Right lobe of liver (tissue), 6 donors: ENCODE results near the gene SAMHD1. TPM values are rescaled to one million over a fixed set of nuclear protein-coding genes. Genes with fewer than 3 reads are reported as not detected.
A peak's percentile ranks its signal among the peaks of the same experiment; 100 is the strongest.

Experiments used
- ATAC-seq, 4 donors: fragments of 200-7000 bp; cut with Tn5 transposase; one replicate each; pipeline ENCODE4 v1.9.1; 2020; ENCODE audit warnings: mild to moderate bottlenecking in 4 of 4, moderate library complexity in 4 of 4
- DNase-seq, 3 donors: peaks; one replicate each; pipeline ENCODE4 v3.0.0-alpha.2; 2020
- H3K27ac ChIP-seq, 3 donors: fragments of 200-600 bp; one replicate each; pipeline ENCODE4 v1.8.0; 2022
- H3K27me3 ChIP-seq, 2 donors: fragments of 200-600 bp; one replicate each; pipeline ENCODE4 v1.8.0; 2022
- H3K36me3 ChIP-seq, 4 donors: fragments of 200-600 bp; sonication (generic) in 1 of 4; one replicate each; pipeline versions ENCODE4 v1.5.1 to v1.8.0; 2017 to 2022; ENCODE audit warnings: control low read depth in 1 of 4
- H3K4me1 ChIP-seq, 4 donors: fragments of 200-600 bp; sonication (generic) in 1 of 4; one replicate each; pipeline versions ENCODE4 v1.5.1 to v1.8.0; 2017 to 2022; ENCODE audit warnings: control low read depth in 1 of 4
- H3K4me3 ChIP-seq, 3 donors: fragments of 200-600 bp; one replicate each; pipeline ENCODE4 v1.8.0; 2022
- H3K9me3 ChIP-seq, 4 donors: fragments of 200-600 bp; sonication (generic) in 1 of 4; one replicate each; pipeline versions ENCODE4 v1.5.1 to v1.8.0; 2017 to 2022; ENCODE audit warnings: control low read depth in 1 of 4
- POLR2A ChIP-seq: fragments of 450-650 bp; IDR thresholded peaks from one replicate; pipeline ENCODE4 v1.6.1; 2017; ENCODE audit warnings: antibody characterized with exemption, mild to moderate bottlenecking
- WGBS: methylation state at CpG from one replicate; pipeline ENCODE4 v1.1.6; 2018; ENCODE audit warnings: low coverage, low lambda C conversion rate; ENCODE audit not compliant: insufficient coverage; ENCODE audit errors: missing lambda C conversion rate; 5-methylcytosine and 5-hydroxymethylcytosine counted together
- intact Hi-C, 2 donors: fragments of 100-400 bp; cut with DNase I; formaldehyde crosslinking; loops; one replicate each; pipeline versions ENCODE4 v1.11.2 to v1.14.1; 2022
- total RNA-seq, 6 experiments: library from RNA; depleted of rRNA in 2 of 6; stranded (reverse); fragments of >200 nt in 2 of 6; fragmentation: NEBNext Ultra II Directional in 3 of 6; extraction: Animal tissue kit (Norgen Biotek cat#: 25700) in 3 of 6; gene quantifications; one replicate each; pipeline versions ENCODE4 v1.1.0 to v1.2.4, GENCODE V29; 2016 to 2023
- TF ChIP-seq, protein P1 (sequence below), 4 donors: fragments of 200-600 bp in 3 of 4; fragments of 450-650 bp in 1 of 4; IDR thresholded peaks; one replicate each; pipeline versions ENCODE4 v1.5.1 to v1.8.0; 2016 to 2022; ENCODE audit warnings: antibody characterized with exemption in 4 of 4, mild to moderate bottlenecking in 2 of 4
- donor health status: DM: no; HTN: yes; CAD: no.
- donor health status: DM: no; HTN: no; CAD: no.
- donor health status: DM: no; HTN: no; CAD: no.
- donor health status: DM: no; HTN: yes; CAD: no.
- donor health status: DM: no; HTN: yes; CAD: no.

Gene SAMHD1
- total RNA-seq, 6 experiments from 2014 or later, result 22.6 to 40.5 (median 30.7) TPM

- Histone ChIP-seq H3K4me1 (peaks cover 0 to 24% (median 11%) of the 10 kb centered on the region in 4 donors), H3K36me3 (peaks cover 0 to 30% (median 16%) of the 10 kb centered on the region in 4 donors), H3K9me3 (no peaks in the 10 kb centered on the region), H3K4me3 (no peak overlapping the region), H3K27me3 (no peaks in the 10 kb centered on the region), H3K27ac (no peak overlapping the region)
- no peak for ATAC-seq
- DNase-seq, result peak in 1 of 3 donors; percentile 27
- no peak for TF ChIP-seq POLR2A
- TF ChIP-seq, protein P1, sequence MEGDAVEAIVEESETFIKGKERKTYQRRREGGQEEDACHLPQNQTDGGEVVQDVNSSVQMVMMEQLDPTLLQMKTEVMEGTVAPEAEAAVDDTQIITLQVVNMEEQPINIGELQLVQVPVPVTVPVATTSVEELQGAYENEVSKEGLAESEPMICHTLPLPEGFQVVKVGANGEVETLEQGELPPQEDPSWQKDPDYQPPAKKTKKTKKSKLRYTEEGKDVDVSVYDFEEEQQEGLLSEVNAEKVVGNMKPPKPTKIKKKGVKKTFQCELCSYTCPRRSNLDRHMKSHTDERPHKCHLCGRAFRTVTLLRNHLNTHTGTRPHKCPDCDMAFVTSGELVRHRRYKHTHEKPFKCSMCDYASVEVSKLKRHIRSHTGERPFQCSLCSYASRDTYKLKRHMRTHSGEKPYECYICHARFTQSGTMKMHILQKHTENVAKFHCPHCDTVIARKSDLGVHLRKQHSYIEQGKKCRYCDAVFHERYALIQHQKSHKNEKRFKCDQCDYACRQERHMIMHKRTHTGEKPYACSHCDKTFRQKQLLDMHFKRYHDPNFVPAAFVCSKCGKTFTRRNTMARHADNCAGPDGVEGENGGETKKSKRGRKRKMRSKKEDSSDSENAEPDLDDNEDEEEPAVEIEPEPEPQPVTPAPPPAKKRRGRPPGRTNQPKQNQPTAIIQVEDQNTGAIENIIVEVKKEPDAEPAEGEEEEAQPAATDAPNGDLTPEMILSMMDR (IDR thresholded peaks at IDR 0.05), result no peak
- intact Hi-C loops, result no loop called here
- WGBS, result 67% methylated on average over 1 of the region's 1 CpG
Observed at GRCh38 chr20:36927704-36928103, 23.8 kb downstream of the SAMHD1 start.

DNA sequence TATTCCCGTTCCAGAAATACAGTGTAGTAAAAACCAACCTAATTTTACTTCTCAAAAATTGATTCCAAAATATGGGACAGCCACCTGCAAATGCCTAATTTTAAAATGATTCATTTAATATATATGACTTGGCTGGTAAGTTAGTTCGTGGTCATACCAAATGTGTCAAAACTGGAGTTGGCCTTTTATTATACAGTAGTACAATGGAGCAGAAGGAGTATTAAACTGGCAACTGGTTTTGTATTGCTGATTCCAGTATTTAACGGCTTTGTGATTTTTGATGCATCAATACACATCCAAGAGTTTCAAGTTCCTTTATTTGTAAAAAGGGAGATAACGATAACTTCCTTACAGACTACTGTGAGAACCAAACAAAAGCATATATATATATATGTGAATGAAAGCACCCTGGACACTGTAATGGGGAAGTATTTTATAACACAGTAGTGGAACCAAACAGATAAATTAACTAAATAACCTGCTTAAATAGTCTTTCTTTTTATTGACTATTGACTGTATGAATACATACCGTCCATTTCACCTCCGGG lies 24.8 kb downstream of the SAMHD1 start:
- Histone ChIP-seq H3K27me3 (no peaks in the 10 kb centered on the region), H3K4me1 (peaks cover 0 to 17% (median 9%) of the 10 kb centered on the region in 4 donors), H3K27ac (no peak overlapping the region), H3K9me3 (no peaks in the 10 kb centered on the region), H3K36me3 (peaks cover 0 to 30% (median 15%) of the 10 kb centered on the region in 4 donors), H3K4me3 (no peak overlapping the region)
- intact Hi-C loops, result no loop called here
- DNase-seq (no peak), ATAC-seq (no peak)
- TF ChIP-seq, protein P1 (IDR thresholded peaks at IDR 0.05), result no peak
- TF ChIP-seq POLR2A, result no peak
- WGBS, result 82% methylated on average over 6 of the region's 6 CpGs

- Histone ChIP-seq H3K27ac (no peak overlapping the region), H3K4me1 (peaks cover 0 to 4% (median 1%) of the 10 kb centered on the region in 4 donors), H3K27me3 (no peaks in the 10 kb centered on the region), H3K36me3 (peaks cover 0 to 30% (median 13%) of the 10 kb centered on the region in 4 donors), H3K9me3 (no peaks in the 10 kb centered on the region), H3K4me3 (no peak overlapping the region)
- WGBS, result 80% methylated on average over 2 of the region's 2 CpGs
- TF ChIP-seq, protein P1 (IDR thresholded peaks at IDR 0.05), result no peak
- no peak for TF ChIP-seq POLR2A
- no peak for DNase-seq
- intact Hi-C loops, result no loop called here
- no peak for ATAC-seq
Observed at GRCh38 chr20:36925234-36925633, 26.3 kb downstream of the SAMHD1 start.

GRCh38 chr20:36924167-36925045 lies 27.1 kb downstream of the SAMHD1 start:
- intact Hi-C loops, result no loop called here
- Histone ChIP-seq H3K4me3 (no peak overlapping the region), H3K27me3 (no peaks in the 10 kb centered on the region), H3K4me1 (no peaks in the 10 kb centered on the region), H3K9me3 (no peaks in the 10 kb centered on the region), H3K27ac (no peak overlapping the region), H3K36me3 (peaks cover 0 to 25% (median 11%) of the 10 kb centered on the region in 4 donors)
- ATAC-seq, result no peak
- no peak for DNase-seq
- 79% methylated on average over 9 of the region's 9 CpGs for WGBS
- no peak for TF ChIP-seq POLR2A
- TF ChIP-seq, protein P1 (IDR thresholded peaks at IDR 0.05), result no peak
